Left forelimb (tissue), 1 donor: ENCODE data around the gene ZMYND8.
"Not testable (repeated sequence)": the region's sequence is repeated elsewhere in the genome, so short reads cannot be mapped to it uniquely, and the experiment has no call there.

Experiments used
- DNase-seq: peaks from one replicate; pipeline ENCODE4 v3.0.0-alpha.2; 2018; ENCODE audit warnings: low spot score

The ZMYND8 gene

GRCh38 chr20:47286681-47287080 is 69.8 kb downstream of the ZMYND8 start:
- no peak for DNase-seq

DNA sequence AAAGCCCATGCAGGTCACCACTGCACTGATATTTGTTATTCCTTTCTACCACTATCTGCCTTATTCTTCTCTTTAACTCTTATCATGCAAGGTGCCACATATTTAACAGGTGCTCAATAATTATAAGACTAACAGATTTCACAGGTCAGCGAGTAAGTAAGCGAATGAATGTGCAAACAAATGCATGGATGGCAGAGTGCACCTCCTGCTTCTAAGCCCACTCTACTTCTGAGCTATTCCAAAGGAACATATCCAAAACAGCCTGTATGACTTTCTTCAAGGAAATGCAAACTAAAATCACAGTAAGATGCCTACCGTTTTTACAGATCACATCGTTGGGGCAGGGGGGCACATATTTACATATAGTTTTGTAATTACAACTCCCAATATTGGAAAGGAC is 71.3 kb downstream of the ZMYND8 start:
- no peak for DNase-seq

GRCh38 chr20:47284373-47284772 is 72.1 kb downstream of the ZMYND8 start:
- DNase-seq, result no peak

DNA sequence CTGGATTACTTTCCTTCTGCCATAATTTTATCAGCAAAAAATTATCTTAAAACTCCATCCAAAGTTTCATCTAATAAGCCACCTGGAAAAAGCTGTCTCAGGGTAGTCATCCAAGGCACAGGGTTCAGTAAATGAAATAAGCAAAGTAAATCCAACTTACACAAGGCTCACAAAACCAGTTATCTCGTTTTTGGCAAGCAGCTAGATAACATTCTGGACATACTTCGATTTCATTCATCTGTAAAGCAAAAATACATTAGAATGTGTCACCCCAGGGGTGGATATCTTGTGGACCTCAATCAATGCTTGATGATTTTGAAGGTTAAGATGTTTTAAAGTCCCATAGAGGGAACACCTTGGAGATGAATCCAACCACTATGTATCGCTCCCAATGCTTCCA is 73.1 kb downstream of the ZMYND8 start:
- no peak for DNase-seq

DNA sequence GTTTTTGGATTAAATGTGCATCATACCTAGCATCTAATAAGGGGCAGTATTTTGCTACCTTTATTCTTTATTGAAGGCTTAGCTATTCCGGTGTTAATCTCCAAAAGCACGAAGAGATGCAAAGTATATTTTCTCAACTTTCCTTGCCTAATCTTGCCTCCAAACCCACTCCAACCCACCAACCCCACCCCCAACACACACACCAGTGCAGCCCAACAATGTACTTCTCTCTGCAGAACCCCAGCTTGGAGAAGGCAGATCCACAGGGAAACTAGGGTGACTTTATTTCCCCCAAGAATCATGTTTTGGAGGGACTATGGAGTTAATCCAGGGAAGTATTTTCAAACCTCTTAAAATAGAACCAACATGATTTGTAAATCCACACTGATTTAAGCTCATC is 73.6 kb downstream of the ZMYND8 start:
- no peak for DNase-seq

DNA sequence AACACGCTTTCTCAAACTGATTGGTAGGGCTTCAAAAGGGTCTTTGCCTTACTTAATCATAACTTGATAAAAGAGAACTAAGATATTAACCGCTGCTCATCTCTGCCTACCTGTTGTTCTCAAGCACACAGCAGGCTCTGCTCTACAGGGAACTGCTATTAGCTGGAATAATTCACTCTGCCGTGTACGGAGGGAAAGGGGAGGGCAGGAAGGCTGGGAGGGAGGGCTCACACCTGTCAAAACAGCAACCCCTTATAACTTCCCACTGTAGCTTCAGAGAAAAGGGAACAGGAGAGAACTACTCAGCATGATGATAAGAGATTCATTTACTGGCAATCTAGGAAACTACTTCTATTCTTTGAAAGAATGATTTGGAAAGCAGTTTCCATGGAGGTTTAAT is 75.1 kb downstream of the ZMYND8 start:
- no peak for DNase-seq

DNA sequence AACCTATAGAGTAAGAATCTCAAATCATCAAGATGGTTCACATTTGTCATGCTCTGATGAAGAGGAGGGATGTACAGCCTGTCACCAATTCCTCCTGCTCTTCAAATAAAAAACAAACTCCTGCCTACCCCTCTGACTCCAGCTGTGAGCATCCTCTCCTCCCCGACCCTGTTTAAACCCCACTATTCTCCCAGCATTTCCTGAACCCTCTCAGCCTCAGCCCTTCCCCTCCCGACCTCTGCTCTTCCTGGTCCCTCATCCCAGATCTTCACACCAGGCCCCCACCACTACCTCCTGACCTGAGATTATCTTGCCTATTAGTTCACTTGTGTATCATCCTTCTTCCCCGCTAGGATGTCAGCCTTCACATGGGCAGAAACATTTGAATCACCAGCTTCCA is 75.8 kb downstream of the ZMYND8 start:
- DNase-seq, result no peak

GRCh38 chr20:47280228-47280627 is 76.3 kb downstream of the ZMYND8 start:
- no peak for DNase-seq

GRCh38 chr20:47278907-47279348 is 77.6 kb downstream of the ZMYND8 start:
- DNase-seq, result no peak

DNA sequence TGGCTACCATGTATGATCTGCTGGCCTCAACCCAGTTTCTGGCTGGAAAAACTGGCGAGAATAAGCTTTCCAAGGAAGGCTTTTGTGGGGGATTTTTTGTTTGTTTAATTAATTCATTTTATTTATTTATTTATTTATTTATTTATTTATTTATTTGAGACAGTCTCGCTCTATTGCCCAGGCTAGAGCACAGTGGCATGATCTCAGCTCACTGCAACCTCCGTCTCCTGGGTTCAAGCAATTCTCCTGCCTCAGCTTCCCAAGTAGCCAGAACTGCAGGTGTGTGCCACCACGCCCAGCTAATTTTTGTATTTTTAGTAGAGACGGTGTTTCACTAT is 79.0 kb downstream of the ZMYND8 start:
- DNase-seq, result not testable (repeated sequence)

DNA sequence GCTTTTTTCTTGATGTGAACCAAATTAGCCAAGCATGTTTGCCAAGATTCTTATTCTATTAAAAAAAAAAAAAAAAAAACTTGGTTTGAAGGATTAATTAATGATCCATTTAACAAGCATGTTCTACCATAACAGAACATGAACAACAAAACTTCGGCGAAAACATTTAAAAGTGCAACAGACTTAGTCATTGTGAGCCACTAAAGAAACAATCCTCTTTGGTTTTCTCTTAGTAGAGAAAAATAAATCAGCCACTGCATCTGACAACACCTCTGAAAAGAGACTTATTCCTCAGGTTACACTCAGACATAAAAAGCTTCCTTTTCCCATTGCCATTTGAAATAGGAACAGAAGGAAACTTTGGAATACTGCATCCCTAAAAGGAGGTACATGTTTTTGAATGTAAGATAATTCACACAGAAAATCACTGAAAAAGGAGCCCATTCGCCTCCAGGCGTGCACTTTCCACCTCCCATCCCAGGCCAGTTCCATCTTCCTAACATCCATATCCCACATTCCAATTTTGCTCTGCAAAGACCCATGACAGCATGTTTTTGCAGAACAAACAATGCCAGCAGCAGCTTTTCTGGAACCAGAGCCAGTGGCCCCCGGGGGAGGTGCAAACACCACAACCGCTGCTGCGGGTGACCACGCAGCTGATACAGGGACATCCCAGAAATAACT is 79.5 kb downstream of the ZMYND8 start:
- DNase-seq, result peak; percentile 73

GRCh38 chr20:47276251-47276650 is 80.2 kb downstream of the ZMYND8 start:
- DNase-seq, result no peak

GRCh38 chr20:47275548-47275947 is 81.0 kb downstream of the ZMYND8 start:
- DNase-seq, result no peak

DNA sequence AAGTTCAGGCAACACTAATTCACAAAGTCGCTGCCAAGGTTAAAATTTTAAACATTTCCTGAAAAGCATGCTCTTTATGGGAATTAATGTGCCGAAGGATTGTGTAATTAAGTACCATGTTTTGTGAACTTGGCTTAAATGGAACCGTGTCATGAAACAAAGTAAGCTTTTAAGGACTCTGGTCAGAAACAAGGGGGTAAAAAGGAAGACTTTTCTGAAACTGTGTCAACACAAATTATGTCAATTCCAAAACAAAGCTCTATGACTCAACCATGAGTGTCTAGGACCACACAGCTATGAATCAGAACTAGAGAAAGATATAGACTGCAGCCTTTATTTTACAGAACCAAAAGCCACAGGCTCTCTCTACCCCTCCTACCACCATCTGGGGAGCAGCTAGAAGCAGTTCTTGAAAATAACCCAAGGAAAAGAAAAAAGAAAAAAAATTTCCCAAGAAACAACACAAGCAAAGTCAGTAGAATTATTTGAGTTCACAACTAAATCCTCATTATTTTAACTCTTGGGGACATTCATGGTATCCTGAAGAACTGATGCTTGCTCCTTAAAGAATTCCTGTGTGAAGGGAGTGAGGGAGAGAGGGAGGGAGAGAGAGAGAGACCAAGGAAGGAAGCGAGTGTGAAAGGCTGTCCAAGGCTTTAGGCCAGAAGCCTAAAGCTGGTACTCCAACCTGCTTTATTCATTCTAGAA is 81.9 kb downstream of the ZMYND8 start:
- DNase-seq, result no peak

GRCh38 chr20:47273591-47274235 is 82.8 kb downstream of the ZMYND8 start:
- DNase-seq, result no peak

DNA sequence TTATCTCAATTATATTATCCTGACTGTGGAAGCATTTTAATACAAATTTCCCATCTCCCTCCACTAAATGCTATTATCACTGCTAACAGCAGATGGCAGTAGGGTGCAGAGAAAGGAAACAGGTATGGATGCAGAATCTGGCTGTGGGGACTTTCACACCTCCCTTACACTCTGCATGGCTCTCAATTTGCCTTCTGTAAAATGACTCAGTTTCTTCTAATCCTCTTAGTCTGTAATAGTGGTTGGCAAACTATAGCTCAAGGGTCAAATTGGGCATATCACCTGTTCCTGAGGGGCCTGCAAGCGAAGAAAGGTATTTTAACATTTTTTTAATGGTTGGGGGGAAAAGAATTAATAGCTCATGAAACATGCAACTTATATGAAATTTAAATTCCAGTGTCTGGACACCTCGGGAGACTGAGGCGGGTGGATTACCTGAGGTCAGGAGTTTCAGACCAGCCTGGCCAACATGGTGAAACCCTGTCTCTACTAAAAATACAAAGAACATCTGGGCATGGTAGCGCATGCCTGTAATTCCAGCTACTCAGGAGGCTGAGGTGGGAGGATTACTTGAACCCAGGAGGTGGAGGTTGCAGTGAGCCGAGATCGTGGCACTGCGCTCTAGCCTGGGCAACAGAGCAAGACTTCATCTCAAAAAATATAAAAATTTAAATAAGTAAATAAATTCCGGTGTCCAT is 83.5 kb downstream of the ZMYND8 start:
- DNase-seq, result no peak

- DNase-seq, result no peak
Observed at GRCh38 chr20:47271046-47271615, 85.4 kb downstream of the ZMYND8 start.

- DNase-seq, result no peak
Observed at GRCh38 chr20:47269309-47270165, 87.0 kb downstream of the ZMYND8 start.

- DNase-seq, result no peak
Observed at GRCh38 chr20:47267621-47268020, 88.9 kb downstream of the ZMYND8 start.

DNA sequence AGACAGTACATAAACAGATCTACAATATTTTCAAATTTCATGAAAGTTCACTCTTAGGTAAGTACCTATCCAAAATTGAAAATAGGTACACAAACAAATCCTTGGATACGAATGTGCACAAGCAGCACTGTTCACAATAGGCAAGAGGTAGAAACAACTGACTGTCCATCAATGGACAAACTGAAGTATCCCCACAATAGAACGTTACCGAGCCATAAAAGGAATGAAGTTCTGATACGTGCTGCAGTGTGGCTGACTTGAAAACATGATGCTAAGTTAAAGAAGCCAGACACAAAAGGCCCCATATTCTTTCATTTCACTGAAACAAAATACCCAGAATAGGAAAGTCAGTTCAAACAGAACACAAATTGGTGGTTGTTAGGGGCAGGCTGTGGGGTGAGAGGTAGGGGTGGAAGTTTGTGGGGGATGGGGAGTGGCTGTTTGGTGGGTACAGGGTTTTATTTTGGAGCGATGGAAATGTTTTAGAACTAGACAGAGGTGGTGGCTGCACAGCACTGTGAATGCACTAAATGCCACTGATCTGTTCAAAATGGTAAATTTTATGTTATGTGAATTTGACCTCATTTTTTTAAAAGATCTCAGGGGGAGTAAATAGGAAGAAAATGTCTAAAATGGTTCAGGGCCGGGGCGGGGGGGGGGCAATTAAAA is 89.5 kb downstream of the ZMYND8 start:
- no peak for DNase-seq

GRCh38 chr20:47265984-47266383 is 90.5 kb downstream of the ZMYND8 start:
- no peak for DNase-seq
